ENCODE results near the gene GALNT10.

Gene GALNT10

GRCh38 chr5:154196281-154196680 lies 5.7 kb downstream of the GALNT10 start:
- no peak for TF ChIP-seq SP1 (IDR thresholded peaks at IDR 0.05)
- no peak for TF ChIP-seq CTBP1 (IDR thresholded peaks at IDR 0.05; ENCODE audit: borderline replicate concordance)
- no peak for TF ChIP-seq SUZ12 (IDR thresholded peaks at IDR 0.05)
- TF ChIP-seq FOXM1 (IDR thresholded peaks at IDR 0.05; ENCODE audit: borderline replicate concordance): no peak
- no peak for TF ChIP-seq HDGF (IDR thresholded peaks at IDR 0.05; ENCODE audit: borderline replicate concordance)
- TF ChIP-seq NFRKB (IDR thresholded peaks at IDR 0.05): no peak
- no peak for TF ChIP-seq TARDBP (IDR thresholded peaks at IDR 0.05)
- no peak for TF ChIP-seq ELF4 (IDR thresholded peaks at IDR 0.05)
- ChIA-PET CTCF (interaction anchor here (0.7 to 1.6 kb wide), 4 partner anchors 209 to 680 kb away, joined by 3 to 10 read pairs (median 3); no protein-coding TSS in a partner anchor), POLR2A (interaction anchor here (1.0 kb wide), 1 partner anchor 130 kb away, joined by 3 read pairs; no protein-coding TSS in a partner anchor)
- no peak for DNase-seq (ENCODE audit: extremely low spot score)

GRCh38 chr5:154196955-154197652 lies 6.6 kb downstream of the GALNT10 start:
- TF ChIP-seq FOXK2 (IDR thresholded peaks at IDR 0.05): no peak
- DNase-seq (ENCODE audit: extremely low spot score): no peak
- ChIA-PET CTCF (interaction anchor here (0.6 to 2.1 kb wide), 15 partner anchors 8 to 681 kb away, joined by 3 to 10 read pairs (median 3); no protein-coding TSS in a partner anchor), POLR2A (interaction anchor here (1.0 kb wide), 1 partner anchor 130 kb away, joined by 3 read pairs; no protein-coding TSS in a partner anchor)

GRCh38 chr5:154197801-154198491 lies 7.4 kb downstream of the GALNT10 start:
- no peak for TF ChIP-seq HDGF (IDR thresholded peaks at IDR 0.05; ENCODE audit: borderline replicate concordance)
- TF ChIP-seq SUZ12 (IDR thresholded peaks at IDR 0.05): no peak
- TF ChIP-seq CTBP1 (IDR thresholded peaks at IDR 0.05; ENCODE audit: borderline replicate concordance): no peak
- TF ChIP-seq SP1 (IDR thresholded peaks at IDR 0.05): no peak
- TF ChIP-seq BHLHE40 (IDR thresholded peaks at IDR 0.05; ENCODE audit: borderline replicate concordance): no peak
- no peak for TF ChIP-seq FOXA1 (IDR thresholded peaks at IDR 0.05)
- no peak for TF ChIP-seq ARNT (IDR thresholded peaks at IDR 0.05)
- no peak for TF ChIP-seq NFRKB (IDR thresholded peaks at IDR 0.05)
- no peak for TF ChIP-seq FOXM1 (IDR thresholded peaks at IDR 0.05; ENCODE audit: borderline replicate concordance)
- no peak for DNase-seq (ENCODE audit: extremely low spot score)
- ChIA-PET POLR2A (no interaction called here), CTCF (interaction anchor here (0.7 to 2.1 kb wide), 5 partner anchors 9 to 223 kb away, joined by 3 to 8 read pairs (median 5); no protein-coding TSS in a partner anchor)

- DNase-seq (ENCODE audit: extremely low spot score): no peak
- POLR2A ChIA-PET: interaction anchor here (1.3 kb wide), 1 partner anchor 8 kb away, joined by 4 read pairs; the partner anchor contains the start of gene GALNT10
- TF ChIP-seq ARNT (IDR thresholded peaks at IDR 0.05) (no peak), NFRKB (IDR thresholded peaks at IDR 0.05) (no peak), LEF1 (IDR thresholded peaks at IDR 0.05; ENCODE audit: borderline replicate concordance) (no peak), TARDBP (IDR thresholded peaks at IDR 0.05) (no peak), FOXA1 (IDR thresholded peaks at IDR 0.05) (no peak), PKNOX1 (IDR thresholded peaks at IDR 0.05) (no peak), SUZ12 (IDR thresholded peaks at IDR 0.05) (no peak), CTBP1 (IDR thresholded peaks at IDR 0.05; ENCODE audit: borderline replicate concordance) (no peak), ZNF384 (IDR thresholded peaks at IDR 0.05) (no peak), HDGF (IDR thresholded peaks at IDR 0.05; ENCODE audit: borderline replicate concordance) (no peak), ELF4 (IDR thresholded peaks at IDR 0.05) (no peak), SP1 (IDR thresholded peaks at IDR 0.05) (no peak), L3MBTL2 (conservative IDR thresholded peaks at IDR 0.05) (no peak), BHLHE40 (IDR thresholded peaks at IDR 0.05; ENCODE audit: borderline replicate concordance) (no peak), FOXM1 (IDR thresholded peaks at IDR 0.05; ENCODE audit: borderline replicate concordance) (no peak), FOXK2 (IDR thresholded peaks at IDR 0.05) (no peak)
- CTCF ChIA-PET: interaction anchor here (1.0 to 2.1 kb wide), 3 partner anchors 9 to 224 kb away, joined by 3 to 8 read pairs (median 5); no protein-coding TSS in a partner anchor
Measured at GRCh38 chr5:154198611-154199230, 8.2 kb downstream of the GALNT10 start.

GRCh38 chr5:154199263-154199662 lies 8.7 kb downstream of the GALNT10 start:
- POLR2A ChIA-PET: interaction anchor here (1.3 kb wide), 1 partner anchor 9 kb away, joined by 4 read pairs; the partner anchor contains the start of gene GALNT10
- TF ChIP-seq LEF1 (IDR thresholded peaks at IDR 0.05; ENCODE audit: borderline replicate concordance) (no peak), PKNOX1 (IDR thresholded peaks at IDR 0.05) (no peak), ARNT (IDR thresholded peaks at IDR 0.05) (no peak), SUZ12 (IDR thresholded peaks at IDR 0.05) (no peak), HDGF (IDR thresholded peaks at IDR 0.05; ENCODE audit: borderline replicate concordance) (no peak), FOXK2 (IDR thresholded peaks at IDR 0.05) (no peak), ELF4 (IDR thresholded peaks at IDR 0.05) (no peak), SP1 (IDR thresholded peaks at IDR 0.05) (no peak)
- CTCF ChIA-PET: interaction anchor here (1.0 to 1.8 kb wide), 2 partner anchors 10 to 127 kb away, joined by 3 to 5 read pairs; no protein-coding TSS in a partner anchor
- no peak for DNase-seq (ENCODE audit: extremely low spot score)

- ChIA-PET CTCF (interaction anchor here (1.0 kb wide), 1 partner anchor 128 kb away, joined by 3 read pairs; no protein-coding TSS in a partner anchor), POLR2A (interaction anchor here (1.3 kb wide), 1 partner anchor 9 kb away, joined by 4 read pairs; the partner anchor contains the start of gene GALNT10)
- TF ChIP-seq BHLHE40 (IDR thresholded peaks at IDR 0.05; ENCODE audit: borderline replicate concordance): no peak
- TF ChIP-seq LEF1 (IDR thresholded peaks at IDR 0.05; ENCODE audit: borderline replicate concordance): no peak
- no peak for TF ChIP-seq FOXM1 (IDR thresholded peaks at IDR 0.05; ENCODE audit: borderline replicate concordance)
- TF ChIP-seq ARNT (IDR thresholded peaks at IDR 0.05): no peak
- TF ChIP-seq TARDBP (IDR thresholded peaks at IDR 0.05): no peak
- no peak for TF ChIP-seq NFRKB (IDR thresholded peaks at IDR 0.05)
- no peak for TF ChIP-seq SUZ12 (IDR thresholded peaks at IDR 0.05)
- no peak for TF ChIP-seq ZNF384 (IDR thresholded peaks at IDR 0.05)
- TF ChIP-seq ELF4 (IDR thresholded peaks at IDR 0.05): no peak
- TF ChIP-seq SP1 (IDR thresholded peaks at IDR 0.05): no peak
- no peak for TF ChIP-seq FOXA1 (IDR thresholded peaks at IDR 0.05)
- TF ChIP-seq FOXK2 (IDR thresholded peaks at IDR 0.05): no peak
- TF ChIP-seq HDGF (IDR thresholded peaks at IDR 0.05; ENCODE audit: borderline replicate concordance): no peak
- no peak for TF ChIP-seq PKNOX1 (IDR thresholded peaks at IDR 0.05)
- DNase-seq (ENCODE audit: extremely low spot score): no peak
Measured at GRCh38 chr5:154199671-154200220, 9.2 kb downstream of the GALNT10 start.
